Measurements from ENCODE around the gene GPR35.
A peak's percentile ranks its signal among the peaks of the same experiment; 100 is the strongest.

Gene GPR35

DNA sequence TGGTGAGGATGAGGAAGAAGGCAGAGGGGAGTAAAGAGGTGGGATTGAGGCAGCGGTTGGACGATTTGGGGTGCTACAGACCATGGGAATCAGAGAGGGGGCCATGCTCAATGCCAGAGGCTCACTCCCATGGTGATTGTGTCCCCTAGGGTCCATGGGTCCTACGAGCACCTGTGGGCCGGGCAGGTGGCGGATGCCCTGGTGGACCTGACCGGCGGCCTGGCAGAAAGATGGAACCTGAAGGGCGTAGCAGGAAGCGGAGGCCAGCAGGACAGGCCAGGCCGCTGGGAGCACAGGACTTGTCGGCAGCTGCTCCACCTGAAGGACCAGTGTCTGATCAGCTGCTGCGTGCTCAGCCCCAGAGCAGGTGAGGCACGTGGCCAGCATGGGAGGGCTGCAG lies 33.5 kb upstream of the GPR35 start:
- ChIA-PET POLR2A (no interaction called here), CTCF (no interaction called here)
- DNase-seq (ENCODE audit: extremely low spot score): no peak
- TF ChIP-seq, protein P1, sequence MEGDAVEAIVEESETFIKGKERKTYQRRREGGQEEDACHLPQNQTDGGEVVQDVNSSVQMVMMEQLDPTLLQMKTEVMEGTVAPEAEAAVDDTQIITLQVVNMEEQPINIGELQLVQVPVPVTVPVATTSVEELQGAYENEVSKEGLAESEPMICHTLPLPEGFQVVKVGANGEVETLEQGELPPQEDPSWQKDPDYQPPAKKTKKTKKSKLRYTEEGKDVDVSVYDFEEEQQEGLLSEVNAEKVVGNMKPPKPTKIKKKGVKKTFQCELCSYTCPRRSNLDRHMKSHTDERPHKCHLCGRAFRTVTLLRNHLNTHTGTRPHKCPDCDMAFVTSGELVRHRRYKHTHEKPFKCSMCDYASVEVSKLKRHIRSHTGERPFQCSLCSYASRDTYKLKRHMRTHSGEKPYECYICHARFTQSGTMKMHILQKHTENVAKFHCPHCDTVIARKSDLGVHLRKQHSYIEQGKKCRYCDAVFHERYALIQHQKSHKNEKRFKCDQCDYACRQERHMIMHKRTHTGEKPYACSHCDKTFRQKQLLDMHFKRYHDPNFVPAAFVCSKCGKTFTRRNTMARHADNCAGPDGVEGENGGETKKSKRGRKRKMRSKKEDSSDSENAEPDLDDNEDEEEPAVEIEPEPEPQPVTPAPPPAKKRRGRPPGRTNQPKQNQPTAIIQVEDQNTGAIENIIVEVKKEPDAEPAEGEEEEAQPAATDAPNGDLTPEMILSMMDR (IDR thresholded peaks at IDR 0.05; ENCODE audit: control extremely low read depth, extremely low read depth, low read depth, missing control alignments): no peak

DNA sequence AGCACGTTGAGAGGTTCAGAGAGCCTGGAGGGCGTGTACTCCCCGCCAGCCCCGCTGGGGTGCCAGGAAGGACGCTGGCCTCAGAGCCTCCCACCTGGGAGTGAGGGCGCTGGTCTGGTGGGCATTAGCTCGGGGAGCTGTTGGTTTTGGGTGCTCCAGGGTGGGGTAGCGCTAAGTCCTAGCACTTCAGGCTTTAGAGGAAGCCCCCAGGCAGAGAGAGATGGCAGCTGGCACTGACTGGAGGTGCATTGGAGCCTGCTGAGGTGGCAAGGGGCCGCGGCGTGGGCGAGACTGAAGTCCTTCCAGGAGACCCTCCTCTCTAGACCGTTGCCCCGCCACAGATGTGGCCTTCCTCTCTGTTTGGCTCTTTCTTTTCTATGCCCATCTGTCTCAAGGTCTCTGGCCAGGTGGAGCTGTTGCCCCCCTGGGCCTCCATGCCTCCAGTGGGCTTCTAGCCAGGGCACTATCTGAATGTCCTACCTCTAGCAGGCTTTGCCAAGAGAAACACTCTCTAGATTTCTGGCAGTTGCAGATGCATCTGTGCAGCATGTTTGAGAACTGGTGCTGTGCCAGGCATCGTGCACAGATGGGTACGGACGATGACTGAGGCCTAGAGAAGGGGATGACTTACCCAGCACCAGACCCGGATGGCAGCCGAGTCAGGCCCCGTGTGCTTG lies 32.1 kb upstream of the GPR35 start:
- ChIA-PET CTCF (interaction anchor here (1.5 to 2.5 kb wide), 2 partner anchors 8 to 11 kb away, joined by 4 to 9 read pairs; no protein-coding TSS in a partner anchor), POLR2A (no interaction called here)
- TF ChIP-seq, protein P1 (IDR thresholded peaks at IDR 0.05; ENCODE audit: control extremely low read depth, extremely low read depth, low read depth, missing control alignments): no peak
- DNase-seq (ENCODE audit: extremely low spot score): no peak

DNA sequence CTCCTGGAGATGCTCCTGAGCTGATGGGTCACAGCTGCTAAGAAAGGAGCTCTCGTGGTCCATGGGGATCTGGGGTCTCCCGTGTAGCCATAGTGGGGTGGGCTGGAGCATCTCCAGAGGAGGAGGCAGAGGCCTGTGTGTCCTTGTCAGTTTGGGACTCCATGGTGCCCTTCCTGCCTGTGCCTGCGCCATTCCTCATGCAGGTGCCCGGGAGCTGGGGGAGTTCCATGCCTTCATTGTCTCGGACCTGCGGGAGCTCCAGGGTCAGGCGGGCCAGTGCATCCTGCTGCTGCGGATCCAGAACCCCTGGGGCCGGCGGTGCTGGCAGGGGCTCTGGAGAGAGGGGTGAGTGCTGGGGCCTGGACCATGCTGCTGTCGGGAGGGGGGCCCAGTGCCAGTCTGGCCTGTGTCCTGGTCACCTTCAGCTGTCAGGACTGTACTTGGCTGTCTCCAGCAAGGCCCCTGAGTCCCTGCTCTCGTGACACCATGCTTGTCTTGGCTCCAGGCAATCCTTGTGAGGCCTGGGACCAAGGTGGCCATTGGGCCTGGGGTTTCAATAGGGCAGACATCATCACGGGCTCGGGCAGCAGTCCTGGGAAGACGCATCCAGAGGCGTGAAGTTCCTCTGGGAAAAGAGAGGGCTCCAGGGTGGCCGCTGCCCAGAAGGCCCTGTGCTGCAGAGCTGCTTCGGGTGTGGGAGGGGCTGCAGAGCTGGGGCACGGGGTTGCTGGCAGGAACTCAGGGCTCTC lies 31.4 kb upstream of the GPR35 start:
- ChIA-PET CTCF (interaction anchor here (1.0 to 2.5 kb wide), 3 partner anchors 9 to 17 kb away, joined by 3 to 9 read pairs (median 4); no protein-coding TSS in a partner anchor), POLR2A (no interaction called here)
- TF ChIP-seq, protein P1 (IDR thresholded peaks at IDR 0.05; ENCODE audit: control extremely low read depth, extremely low read depth, low read depth, missing control alignments): no peak
- no peak for DNase-seq (ENCODE audit: extremely low spot score)

DNA sequence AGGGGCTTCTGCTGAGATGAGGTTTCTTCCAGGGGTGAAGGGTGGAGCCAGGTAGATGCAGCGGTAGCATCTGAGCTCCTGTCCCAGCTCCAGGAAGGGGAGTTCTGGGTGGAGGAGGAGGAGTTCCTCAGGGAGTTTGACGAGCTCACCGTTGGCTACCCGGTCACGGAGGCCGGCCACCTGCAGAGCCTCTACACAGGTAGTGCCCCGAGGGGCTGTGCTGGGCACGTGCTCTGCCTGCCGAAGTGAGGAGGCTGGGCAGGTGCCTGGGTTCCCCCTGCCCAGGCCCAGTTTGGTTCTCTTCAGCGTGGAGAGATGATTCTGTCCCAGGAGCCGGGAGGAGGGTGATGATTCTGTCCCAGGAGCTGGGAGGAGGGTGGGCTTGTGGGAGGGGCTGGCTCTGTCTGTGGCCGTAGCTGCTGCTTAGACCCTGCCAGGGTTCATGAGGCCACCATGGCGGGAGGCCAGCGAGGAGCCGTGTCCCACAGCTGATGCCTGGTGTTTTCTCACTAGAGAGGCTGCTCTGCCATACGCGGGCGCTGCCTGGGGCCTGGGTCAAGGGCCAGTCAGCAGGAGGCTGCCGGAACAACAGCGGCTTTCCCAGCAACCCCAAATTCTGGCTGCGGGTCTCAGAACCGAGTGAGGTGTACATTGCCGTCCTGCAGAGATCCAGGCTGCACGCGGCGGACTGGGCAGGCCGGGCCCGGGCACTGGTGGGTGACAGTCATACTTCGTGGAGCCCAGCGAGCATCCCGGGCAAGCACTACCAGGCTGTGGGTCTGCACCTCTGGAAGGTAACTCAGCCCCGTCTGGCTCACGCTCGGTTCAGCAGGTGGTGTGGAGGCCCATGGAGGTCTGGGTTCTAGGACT lies 30.5 kb upstream of the GPR35 start:
- POLR2A ChIA-PET: no interaction called here
- TF ChIP-seq, protein P1 (IDR thresholded peaks at IDR 0.05; ENCODE audit: control extremely low read depth, extremely low read depth, low read depth, missing control alignments): no peak
- CTCF ChIA-PET: interaction anchor here (1.0 to 2.5 kb wide), 3 partner anchors 8 to 16 kb away, joined by 3 to 9 read pairs (median 4); no protein-coding TSS in a partner anchor
- DNase-seq (ENCODE audit: extremely low spot score): no peak

DNA sequence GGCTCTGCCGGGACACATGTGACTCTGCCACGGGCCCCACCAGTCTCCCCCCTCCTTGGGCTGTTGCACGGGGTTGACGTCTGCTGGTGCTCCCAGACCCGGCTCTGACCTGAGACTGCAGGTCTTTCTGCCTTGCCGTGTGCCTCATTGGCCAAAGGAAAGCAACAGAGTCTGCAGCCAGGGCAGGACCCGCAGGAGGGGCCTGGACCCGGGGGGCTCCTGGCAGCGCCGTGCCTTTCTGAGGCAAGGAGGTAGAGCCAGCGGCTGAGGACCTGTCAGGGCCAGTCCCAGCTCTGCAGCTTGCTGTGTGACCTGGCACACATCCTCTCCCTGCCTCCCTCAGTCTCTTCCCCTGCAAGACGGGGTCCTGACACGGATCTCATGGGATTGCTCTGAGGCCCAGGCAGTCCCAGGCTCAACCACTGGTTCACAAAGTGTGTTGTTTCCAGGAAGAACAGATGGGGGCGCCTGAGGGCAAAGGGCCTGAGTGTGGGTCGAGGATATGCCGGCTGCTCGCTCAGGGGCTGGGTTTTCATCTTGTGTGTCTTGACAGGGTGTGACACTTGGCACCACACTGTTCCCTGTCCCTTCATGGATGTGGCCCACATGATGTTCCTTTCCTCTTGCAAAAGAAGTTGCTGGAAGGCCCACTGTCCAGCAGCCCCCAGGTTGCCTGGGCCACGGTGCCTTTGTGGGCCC lies 29.8 kb upstream of the GPR35 start:
- CTCF ChIA-PET: interaction anchor here (1.3 to 2.5 kb wide), 3 partner anchors 8 to 81 kb away, joined by 4 to 9 read pairs (median 6); no protein-coding TSS in a partner anchor
- DNase-seq (ENCODE audit: extremely low spot score): peak; percentile 71
- TF ChIP-seq, protein P1 (IDR thresholded peaks at IDR 0.05; ENCODE audit: control extremely low read depth, extremely low read depth, low read depth, missing control alignments): peak; percentile 37
- POLR2A ChIA-PET: no interaction called here

Data from GM10248 (cell line).